Glutamatergic neuron (in vitro differentiated cells): ENCODE data around the gene FZR1. TPM values are rescaled to one million over a fixed set of nuclear protein-coding genes. Genes with fewer than 3 reads are reported as not detected.

Experiments used
- DNase-seq: peaks from one replicate; pipeline ENCODE4 v3.0.0; 2022
- H3K27ac Mint-ChIP-seq: one replicate; pipeline ENCODE4 v1.8.0; 2020; ENCODE audit warnings: mild to moderate bottlenecking, mixed read lengths, inconsistent platforms; ENCODE audit not compliant: unreplicated experiment
- H3K27me3 Mint-ChIP-seq: one replicate; pipeline ENCODE4 v1.8.0; 2020; ENCODE audit warnings: mild to moderate bottlenecking, moderate library complexity, mixed read lengths, inconsistent platforms; ENCODE audit not compliant: unreplicated experiment
- H3K36me3 Mint-ChIP-seq: one replicate; pipeline ENCODE4 v1.8.0; 2020; ENCODE audit warnings: mild to moderate bottlenecking, mixed read lengths, inconsistent platforms; ENCODE audit not compliant: unreplicated experiment
- H3K4me1 Mint-ChIP-seq: one replicate; pipeline ENCODE4 v1.8.0; 2020; ENCODE audit warnings: mild to moderate bottlenecking, low read depth, mixed read lengths, inconsistent platforms; ENCODE audit not compliant: unreplicated experiment
- H3K4me3 Mint-ChIP-seq: one replicate; pipeline ENCODE4 v1.8.0; 2020; ENCODE audit warnings: mild to moderate bottlenecking, mixed read lengths, inconsistent platforms; ENCODE audit not compliant: unreplicated experiment
- H3K9me3 Mint-ChIP-seq: one replicate; pipeline ENCODE4 v1.8.0; 2020; ENCODE audit warnings: mild to moderate bottlenecking, moderate library complexity, mixed read lengths, inconsistent platforms; ENCODE audit not compliant: unreplicated experiment
- total RNA-seq: library from RNA; stranded (reverse); fragmentation: NEBNext Ultra II Directional; extraction: Animal tissue kit (Norgen Biotek cat#: 25700); gene quantifications from one replicate; pipeline ENCODE4 v1.2.1, GENCODE V29; 2021; ENCODE audit not compliant: unreplicated experiment
- TF ChIP-seq, protein P1 (sequence below): fragments of 200-600 bp; sonication (generic); IDR thresholded peaks from one replicate; pipeline ENCODE4 v1.5.0; 2021; ENCODE audit not compliant: partially characterized antibody, unreplicated experiment

FZR1 gene
- total RNA-seq, 1 donor from 2014 or later = 51.3 TPM

DNA sequence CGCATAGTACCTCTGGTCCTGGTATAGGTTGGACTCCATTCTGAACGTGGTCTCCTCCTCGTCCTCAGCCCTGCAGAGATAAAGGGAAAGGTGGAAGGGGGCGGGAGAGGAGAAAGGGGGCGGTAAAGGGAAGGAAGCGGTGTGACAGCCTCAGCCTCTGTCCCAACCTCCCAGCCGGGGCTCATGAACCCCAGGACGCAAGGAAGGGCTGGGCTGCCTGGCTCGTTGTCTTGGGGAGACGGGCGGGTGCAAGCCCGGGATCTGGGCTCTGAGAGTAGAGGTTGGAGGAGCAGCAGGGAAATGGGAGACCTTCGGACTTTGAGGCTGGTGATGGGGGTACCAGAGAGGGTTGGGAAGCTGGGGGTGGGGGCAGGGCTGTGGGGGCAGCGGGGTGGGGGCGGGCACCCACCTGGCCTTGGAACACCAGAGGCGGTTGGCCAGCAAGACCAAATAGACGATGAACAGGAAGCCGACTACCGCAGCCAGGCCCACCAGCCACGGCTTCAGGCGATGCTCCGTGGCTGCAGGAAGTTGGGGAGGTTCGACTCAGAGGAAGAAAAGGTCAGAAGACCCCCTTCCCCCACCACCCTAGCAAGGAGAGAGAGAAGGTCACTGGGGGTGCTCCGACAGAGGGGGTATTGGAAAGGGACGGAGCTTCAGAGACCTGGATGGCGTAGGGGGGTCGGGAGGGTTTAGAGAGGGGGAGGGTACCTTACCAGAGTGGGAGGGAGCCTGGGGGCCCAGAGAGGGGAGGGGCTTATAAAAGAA, 27.5 kb upstream of the FZR1 start:
- no peaks in the 10 kb centered on the region for H3K36me3 Mint-ChIP-seq
- H3K4me1 Mint-ChIP-seq = no peaks in the 10 kb centered on the region
- TF ChIP-seq, protein P1, sequence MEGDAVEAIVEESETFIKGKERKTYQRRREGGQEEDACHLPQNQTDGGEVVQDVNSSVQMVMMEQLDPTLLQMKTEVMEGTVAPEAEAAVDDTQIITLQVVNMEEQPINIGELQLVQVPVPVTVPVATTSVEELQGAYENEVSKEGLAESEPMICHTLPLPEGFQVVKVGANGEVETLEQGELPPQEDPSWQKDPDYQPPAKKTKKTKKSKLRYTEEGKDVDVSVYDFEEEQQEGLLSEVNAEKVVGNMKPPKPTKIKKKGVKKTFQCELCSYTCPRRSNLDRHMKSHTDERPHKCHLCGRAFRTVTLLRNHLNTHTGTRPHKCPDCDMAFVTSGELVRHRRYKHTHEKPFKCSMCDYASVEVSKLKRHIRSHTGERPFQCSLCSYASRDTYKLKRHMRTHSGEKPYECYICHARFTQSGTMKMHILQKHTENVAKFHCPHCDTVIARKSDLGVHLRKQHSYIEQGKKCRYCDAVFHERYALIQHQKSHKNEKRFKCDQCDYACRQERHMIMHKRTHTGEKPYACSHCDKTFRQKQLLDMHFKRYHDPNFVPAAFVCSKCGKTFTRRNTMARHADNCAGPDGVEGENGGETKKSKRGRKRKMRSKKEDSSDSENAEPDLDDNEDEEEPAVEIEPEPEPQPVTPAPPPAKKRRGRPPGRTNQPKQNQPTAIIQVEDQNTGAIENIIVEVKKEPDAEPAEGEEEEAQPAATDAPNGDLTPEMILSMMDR = no peak
- H3K4me3 Mint-ChIP-seq = no peak overlapping the region
- H3K9me3 Mint-ChIP-seq = peaks cover 2% of the 10 kb centered on the region
- no peaks in the 10 kb centered on the region for H3K27me3 Mint-ChIP-seq
- no peak for DNase-seq
- H3K27ac Mint-ChIP-seq = no peak overlapping the region

DNA sequence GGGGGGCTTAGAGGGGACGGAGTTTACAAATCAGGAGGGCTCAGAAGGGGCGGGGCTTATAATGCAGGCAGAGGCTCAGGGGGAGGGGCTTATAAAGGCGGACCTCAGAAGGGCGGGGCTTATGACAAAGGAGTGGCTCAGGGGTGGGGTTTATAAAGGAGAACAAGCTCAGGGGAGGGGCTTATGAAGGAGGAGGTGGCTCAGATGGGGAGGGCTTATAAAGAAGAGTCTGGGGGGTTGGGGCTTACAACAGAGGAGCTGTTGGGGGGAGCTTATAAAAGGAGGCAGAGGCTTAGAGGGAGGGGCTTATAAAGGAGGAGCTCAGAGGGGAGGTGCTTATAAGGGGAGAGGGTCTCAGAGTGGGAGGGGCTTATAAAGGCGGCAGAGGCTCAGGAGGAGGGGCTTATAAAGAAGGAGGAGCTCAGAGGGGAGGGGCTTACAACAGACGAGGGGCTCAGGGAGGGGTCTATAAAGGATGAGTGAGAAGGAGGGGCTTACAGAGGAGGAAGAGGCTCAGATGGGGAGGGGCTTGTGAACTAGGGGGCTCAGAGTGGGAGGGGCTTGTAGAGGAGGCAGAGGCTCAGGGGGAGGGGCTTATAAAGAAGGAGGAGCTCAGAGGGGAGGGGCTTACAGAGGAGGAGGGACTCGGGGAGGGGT, 26.8 kb upstream of the FZR1 start:
- Mint-ChIP-seq H3K36me3 (no peaks in the 10 kb centered on the region), H3K4me3 (no peak overlapping the region), H3K27me3 (no peaks in the 10 kb centered on the region), H3K4me1 (no peaks in the 10 kb centered on the region), H3K9me3 (peaks cover 2% of the 10 kb centered on the region), H3K27ac (no peak overlapping the region)
- no peak for DNase-seq
- TF ChIP-seq, protein P1 = no peak

DNA sequence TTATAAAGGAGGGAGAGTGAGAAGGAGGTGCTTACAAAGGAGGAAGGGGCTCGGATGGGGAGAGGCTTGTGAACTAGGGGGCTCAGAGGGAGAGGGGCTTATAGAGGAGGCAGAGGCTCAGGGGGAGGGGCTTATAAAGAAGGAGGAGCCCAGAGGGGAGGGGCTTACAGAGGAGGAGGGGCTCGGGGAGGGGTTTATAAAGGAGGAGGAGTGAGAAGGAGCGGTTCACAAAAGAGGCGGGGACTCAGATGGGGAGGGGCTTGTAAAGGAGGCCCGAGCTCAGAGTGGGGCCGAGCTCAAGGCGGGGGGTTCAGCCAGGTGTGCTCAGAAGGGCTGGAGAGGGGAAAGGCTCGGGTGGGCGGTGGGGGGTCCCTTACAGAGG, 26.3 kb upstream of the FZR1 start:
- DNase-seq = no peak
- TF ChIP-seq, protein P1 = no peak
- Mint-ChIP-seq H3K4me3 (no peak overlapping the region), H3K36me3 (no peaks in the 10 kb centered on the region), H3K27ac (no peak overlapping the region), H3K4me1 (no peaks in the 10 kb centered on the region), H3K27me3 (no peaks in the 10 kb centered on the region), H3K9me3 (peaks cover 2% of the 10 kb centered on the region)

DNA sequence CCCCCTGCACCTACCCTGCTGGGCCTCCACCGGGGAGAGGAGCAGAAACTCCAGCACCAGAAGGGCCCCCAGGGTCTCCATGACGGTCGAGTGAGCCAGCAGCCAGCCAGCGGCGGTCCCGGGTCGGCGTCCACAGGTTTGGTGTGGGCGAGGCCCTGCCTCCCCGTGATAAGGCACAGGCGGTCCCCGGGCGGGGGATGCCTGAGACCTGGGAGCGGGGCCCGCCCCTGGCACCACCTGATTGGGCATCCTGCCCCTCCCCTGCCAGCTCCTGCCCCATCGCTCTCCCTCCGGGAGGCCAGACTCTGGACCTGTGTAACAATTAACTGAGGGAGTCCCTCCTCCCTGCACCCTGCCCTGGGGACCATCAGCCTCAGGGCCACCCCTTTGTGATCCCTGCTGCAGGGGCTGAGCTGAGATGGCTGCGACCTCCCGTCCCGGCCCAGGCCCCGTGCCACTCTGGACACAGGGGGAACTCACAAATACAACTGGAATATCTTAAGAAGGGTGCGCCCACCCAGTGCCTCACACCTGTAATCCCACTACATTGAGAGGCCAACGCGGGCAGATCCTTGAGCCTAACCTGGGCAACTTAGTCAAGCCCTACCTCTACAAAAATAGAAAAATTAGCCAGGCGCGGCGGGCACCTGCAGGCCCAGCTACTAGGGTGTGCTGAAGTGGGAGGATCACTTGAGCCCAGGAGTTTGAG, 25.6 kb upstream of the FZR1 start, which contains the start of gene SMIM24:
TSS of gene SMIM24 (minus strand) at position 143 of the 709 bp plus-strand sequence. CDS start at position 81, 62 bp downstream.
- peaks cover 2% of the 10 kb centered on the region for H3K9me3 Mint-ChIP-seq
- TF ChIP-seq, protein P1 = no peak
- H3K27ac Mint-ChIP-seq = no peak within 1 kb of the TSS
- no peaks in the 10 kb centered on the region for H3K27me3 Mint-ChIP-seq
- no peaks in the 10 kb centered on the region for H3K4me1 Mint-ChIP-seq
- H3K36me3 Mint-ChIP-seq = no peaks in the 10 kb centered on the region
- no peak for DNase-seq
- no peak within 1 kb of the TSS for H3K4me3 Mint-ChIP-seq
